ENCODE results near the gene ARHGEF28.

The ARHGEF28 gene, protein sequence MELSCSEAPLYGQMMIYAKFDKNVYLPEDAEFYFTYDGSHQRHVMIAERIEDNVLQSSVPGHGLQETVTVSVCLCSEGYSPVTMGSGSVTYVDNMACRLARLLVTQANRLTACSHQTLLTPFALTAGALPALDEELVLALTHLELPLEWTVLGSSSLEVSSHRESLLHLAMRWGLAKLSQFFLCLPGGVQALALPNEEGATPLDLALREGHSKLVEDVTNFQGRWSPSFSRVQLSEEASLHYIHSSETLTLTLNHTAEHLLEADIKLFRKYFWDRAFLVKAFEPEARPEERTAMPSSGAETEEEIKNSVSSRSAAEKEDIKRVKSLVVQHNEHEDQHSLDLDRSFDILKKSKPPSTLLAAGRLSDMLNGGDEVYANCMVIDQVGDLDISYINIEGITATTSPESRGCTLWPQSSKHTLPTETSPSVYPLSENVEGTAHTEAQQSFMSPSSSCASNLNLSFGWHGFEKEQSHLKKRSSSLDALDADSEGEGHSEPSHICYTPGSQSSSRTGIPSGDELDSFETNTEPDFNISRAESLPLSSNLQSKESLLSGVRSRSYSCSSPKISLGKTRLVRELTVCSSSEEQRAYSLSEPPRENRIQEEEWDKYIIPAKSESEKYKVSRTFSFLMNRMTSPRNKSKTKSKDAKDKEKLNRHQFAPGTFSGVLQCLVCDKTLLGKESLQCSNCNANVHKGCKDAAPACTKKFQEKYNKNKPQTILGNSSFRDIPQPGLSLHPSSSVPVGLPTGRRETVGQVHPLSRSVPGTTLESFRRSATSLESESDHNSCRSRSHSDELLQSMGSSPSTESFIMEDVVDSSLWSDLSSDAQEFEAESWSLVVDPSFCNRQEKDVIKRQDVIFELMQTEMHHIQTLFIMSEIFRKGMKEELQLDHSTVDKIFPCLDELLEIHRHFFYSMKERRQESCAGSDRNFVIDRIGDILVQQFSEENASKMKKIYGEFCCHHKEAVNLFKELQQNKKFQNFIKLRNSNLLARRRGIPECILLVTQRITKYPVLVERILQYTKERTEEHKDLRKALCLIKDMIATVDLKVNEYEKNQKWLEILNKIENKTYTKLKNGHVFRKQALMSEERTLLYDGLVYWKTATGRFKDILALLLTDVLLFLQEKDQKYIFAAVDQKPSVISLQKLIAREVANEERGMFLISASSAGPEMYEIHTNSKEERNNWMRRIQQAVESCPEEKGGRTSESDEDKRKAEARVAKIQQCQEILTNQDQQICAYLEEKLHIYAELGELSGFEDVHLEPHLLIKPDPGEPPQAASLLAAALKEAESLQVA (N-terminal part only)

DNA sequence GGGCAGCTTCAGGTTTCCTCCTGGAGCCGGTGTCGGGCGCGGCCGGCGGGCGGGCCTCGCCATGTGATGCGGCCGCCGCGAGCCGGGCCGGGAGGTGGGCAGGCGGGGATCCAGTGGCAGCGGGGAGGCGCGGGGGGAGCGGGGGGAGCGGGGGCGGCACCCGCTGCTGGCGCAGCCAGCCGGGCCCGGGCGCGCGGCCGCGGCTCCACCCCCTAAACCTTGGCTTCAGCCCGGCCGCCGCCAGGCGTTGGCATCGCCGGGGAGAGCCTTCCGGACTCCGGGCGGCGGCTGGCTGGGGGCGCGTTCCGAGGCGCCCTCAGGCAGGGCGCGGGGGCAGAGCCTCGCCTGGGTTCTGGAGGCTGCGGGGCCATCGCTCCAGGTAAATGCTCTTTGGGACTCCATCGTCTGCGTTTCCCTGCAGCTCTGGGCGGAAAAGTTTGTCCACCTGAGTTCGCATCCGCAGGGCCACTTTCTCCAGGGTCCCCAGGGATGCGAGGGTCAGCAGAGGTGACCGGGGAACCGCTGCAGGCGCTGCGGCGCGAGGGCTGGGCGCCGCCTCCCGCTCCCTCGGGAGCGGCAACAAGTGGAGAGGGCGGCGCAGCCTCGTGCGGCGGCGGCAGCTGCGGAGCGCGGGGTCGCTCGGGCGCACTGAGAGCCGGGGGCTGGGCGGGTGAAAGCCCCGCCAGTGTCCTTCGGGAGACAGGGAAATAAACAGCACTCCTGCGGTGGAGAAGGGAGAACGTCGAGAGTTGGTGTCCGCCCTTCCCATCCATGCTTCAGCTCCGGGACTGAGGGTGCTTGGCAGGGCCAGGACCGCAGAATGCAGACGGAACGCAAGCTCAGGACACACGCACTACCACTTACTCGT, at the start of gene ARHGEF28:
Gene ARHGEF28 (plus strand): TSS at position 253 of the 868 bp plus-strand sequence. CDS start 58,656 bp downstream, outside the sequence.
- Mint-ChIP-seq H3K36me3 (no peaks in the 10 kb centered on the region), H3K4me3 (peak within 1 kb of the TSS; percentile 78), H3K27me3 (peaks cover 28% of the 10 kb centered on the region), H3K9me3 (ENCODE audit: low read depth) (no peaks in the 10 kb centered on the region), H3K4me1 (ENCODE audit: low read depth) (peaks cover 3% of the 10 kb centered on the region), H3K27ac (no peak within 1 kb of the TSS)

DNA sequence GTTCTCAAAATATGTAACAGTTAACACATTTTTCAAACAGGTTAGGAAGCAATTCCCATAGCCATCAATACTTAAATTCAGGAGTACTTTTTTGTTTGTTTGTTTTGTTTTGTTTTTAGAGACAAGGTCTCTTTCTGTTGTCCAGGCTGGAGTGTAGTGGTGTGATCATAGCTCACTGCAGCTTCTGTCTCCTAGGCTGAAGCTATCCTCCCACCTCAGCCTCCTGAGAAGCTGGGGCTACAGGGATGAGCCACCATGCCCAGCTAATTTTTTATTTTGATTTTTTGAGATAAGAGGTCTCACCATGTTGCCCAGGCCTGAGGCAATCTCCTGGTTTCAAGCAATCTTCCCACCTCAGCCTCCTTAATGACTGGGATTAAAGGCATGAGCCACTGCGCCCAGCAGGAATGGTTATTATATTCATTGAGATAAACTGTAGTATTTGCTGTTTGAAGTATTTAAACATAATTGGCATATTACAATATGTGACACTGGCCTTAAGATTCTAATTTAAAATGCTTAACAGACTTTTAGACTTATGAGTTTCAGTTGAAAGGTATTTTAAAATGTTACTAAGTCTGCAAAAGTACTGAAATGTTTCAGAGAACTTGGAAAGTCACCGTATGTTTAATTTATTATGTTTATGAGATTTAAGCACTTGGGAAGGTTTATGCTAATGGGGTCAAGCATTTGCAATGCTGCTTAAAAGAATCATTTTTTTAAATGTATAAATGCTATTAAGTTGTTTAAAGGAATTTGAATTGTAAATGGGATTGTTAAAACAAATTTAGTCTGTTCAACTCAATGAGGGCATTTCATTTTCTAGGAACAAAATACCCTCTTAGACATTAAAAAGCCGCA, 43.5 kb upstream of the ARHGEF28 start:
- H3K4me1 Mint-ChIP-seq (ENCODE audit: low read depth) = no peaks in the 10 kb centered on the region
- no peaks in the 10 kb centered on the region for H3K27me3 Mint-ChIP-seq
- peaks cover 10% of the 10 kb centered on the region for H3K36me3 Mint-ChIP-seq
- H3K4me3 Mint-ChIP-seq = no peak overlapping the region
- H3K27ac Mint-ChIP-seq = no peak overlapping the region
- H3K9me3 Mint-ChIP-seq (ENCODE audit: low read depth) = no peaks in the 10 kb centered on the region

DNA sequence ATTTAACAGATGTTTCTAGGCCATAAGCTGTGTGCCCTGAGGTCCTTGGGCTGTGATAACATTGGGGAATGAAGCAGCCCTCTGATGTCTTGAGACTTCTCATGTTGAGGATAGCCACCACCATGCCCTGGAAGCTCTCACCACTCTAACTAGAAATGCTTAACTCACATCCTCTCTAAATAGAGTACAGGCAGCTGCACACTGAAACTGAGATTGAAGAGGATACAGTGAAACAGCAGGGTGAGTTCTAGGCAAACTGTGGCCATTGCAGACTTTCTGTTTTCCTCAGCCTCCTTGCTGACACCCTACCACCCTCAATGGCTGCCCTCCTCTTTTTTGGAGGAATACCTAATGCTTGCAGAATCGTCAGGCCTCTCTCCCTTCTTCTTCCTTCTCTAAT, 38.1 kb upstream of the ARHGEF28 start:
- H3K9me3 Mint-ChIP-seq (ENCODE audit: low read depth) = no peaks in the 10 kb centered on the region
- no peaks in the 10 kb centered on the region for H3K27me3 Mint-ChIP-seq
- H3K4me1 Mint-ChIP-seq (ENCODE audit: low read depth) = no peaks in the 10 kb centered on the region
- no peak overlapping the region for H3K27ac Mint-ChIP-seq
- H3K4me3 Mint-ChIP-seq = no peak overlapping the region
- no peaks in the 10 kb centered on the region for H3K36me3 Mint-ChIP-seq

DNA sequence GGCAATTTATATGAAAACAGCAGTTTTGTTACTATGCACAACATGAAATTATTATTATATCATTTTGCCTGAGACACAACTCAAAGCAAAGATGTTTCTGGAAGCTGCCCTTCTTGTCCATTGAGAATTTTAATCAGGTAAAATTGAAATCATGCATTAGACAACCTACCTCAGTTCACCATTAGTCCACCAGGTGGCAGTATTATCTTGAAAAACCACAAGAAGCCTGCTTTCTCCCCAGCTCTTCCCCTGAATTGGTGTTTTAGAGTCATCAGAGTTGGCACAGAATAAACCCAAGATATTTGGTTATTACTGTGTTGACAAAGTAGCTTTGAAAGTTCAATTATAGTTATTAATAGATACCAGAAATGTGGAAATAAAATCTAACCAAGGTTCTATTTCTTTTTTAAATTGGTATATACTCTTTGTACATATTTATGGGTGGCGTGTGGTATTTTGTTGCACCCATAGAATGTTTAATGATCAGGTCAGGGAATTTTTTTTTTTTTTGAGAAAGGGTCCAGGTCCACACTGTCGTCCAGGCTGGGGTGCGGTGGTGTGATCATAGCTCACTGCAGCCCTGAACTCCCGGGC, 34.8 kb upstream of the ARHGEF28 start:
- Mint-ChIP-seq H3K27ac (no peak overlapping the region), H3K4me1 (ENCODE audit: low read depth) (no peaks in the 10 kb centered on the region), H3K27me3 (no peaks in the 10 kb centered on the region), H3K9me3 (ENCODE audit: low read depth) (no peaks in the 10 kb centered on the region), H3K4me3 (no peak overlapping the region), H3K36me3 (no peaks in the 10 kb centered on the region)

DNA sequence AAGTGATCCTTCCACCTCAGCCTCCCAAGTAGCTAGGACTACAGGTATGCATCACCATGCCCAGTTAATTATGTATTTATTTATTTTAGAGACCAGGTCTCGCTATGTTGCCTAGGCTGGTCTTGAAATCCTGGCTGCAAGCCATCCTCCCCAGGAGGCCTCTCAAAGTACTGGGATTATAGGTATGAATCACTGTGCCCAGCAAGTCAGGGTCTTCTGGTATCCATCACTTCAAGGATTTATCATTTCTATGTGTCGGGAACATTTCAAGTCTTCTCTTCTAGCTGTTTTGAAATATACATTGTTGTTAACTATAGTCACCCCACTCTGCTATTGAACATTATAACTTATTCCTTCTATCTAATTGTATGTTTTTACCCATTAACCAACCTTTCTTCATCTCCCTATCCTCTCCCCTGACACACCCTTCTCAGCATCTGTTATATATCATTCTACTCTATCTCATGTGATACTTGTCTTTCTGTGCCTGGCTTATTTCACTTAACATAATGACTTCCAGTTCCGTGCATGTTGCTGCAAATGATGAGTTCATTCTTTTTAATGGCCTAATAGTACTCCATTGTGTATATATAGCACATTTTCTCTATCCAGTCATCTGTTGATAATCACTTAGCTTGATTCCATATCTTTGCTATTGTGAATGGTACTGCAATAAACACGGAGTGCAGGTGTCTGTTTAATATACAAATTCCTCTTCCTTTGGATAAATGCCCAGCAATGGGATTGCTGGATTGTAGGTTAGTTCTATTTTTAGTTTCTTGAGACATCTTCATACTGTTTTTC, 34.1 kb upstream of the ARHGEF28 start:
- Mint-ChIP-seq H3K36me3 (no peaks in the 10 kb centered on the region), H3K9me3 (ENCODE audit: low read depth) (no peaks in the 10 kb centered on the region), H3K4me3 (no peak overlapping the region), H3K27ac (no peak overlapping the region), H3K4me1 (ENCODE audit: low read depth) (no peaks in the 10 kb centered on the region), H3K27me3 (peaks cover 2% of the 10 kb centered on the region)

DNA sequence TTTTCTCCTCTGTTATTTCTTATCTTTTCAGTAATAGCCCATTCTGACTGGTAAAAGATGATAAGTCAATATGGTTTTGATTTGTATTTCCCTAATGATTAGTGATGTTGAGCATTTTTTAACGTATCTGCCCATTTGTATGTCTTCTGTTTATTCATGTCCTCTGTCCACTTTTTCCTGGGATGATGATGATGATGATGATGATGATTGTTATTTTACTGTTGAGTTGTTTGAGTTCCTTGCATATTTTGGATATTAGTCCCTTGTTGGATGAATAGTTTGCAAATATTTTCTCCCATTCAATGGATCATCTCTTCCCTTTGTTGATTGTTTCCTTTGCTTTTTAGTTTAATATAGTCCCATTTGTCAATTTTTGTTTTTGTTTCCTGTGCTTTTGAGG, 33.4 kb upstream of the ARHGEF28 start:
- Mint-ChIP-seq H3K4me3 (no peak overlapping the region), H3K4me1 (ENCODE audit: low read depth) (no peaks in the 10 kb centered on the region), H3K36me3 (no peaks in the 10 kb centered on the region), H3K9me3 (ENCODE audit: low read depth) (no peaks in the 10 kb centered on the region), H3K27me3 (peaks cover 2% of the 10 kb centered on the region), H3K27ac (no peak overlapping the region)

DNA sequence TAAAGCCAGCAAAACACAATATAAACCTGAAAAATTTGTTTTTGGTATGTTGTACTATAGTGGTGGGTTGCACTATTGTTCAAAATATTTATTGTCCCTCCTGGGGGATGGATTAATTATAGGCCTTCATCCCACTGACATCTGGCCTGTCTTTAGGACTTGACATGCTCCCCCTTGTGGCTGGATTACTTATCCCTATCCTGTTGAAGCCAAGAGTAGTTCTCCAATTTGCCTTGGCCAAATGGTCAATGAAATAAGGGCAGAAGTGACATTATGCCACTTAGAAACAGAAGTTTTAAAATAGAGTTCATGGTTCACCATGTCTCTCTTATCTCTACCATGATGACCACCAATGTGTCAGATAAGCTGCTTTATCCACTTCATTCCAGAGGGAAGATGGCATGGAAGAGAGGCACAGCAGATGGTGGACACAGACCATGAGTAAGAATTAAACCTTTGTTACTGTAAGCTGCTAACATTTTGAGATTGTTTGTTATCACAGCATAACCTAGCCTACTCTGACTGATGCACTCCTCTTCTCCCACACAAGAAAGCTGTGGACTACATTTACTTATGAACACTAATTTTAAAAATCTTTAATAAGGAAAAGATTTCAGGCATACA, 29.2 kb upstream of the ARHGEF28 start:
- Mint-ChIP-seq H3K36me3 (peaks cover 4% of the 10 kb centered on the region), H3K27me3 (peaks cover 4% of the 10 kb centered on the region), H3K27ac (no peak overlapping the region), H3K4me1 (ENCODE audit: low read depth) (no peaks in the 10 kb centered on the region), H3K4me3 (no peak overlapping the region), H3K9me3 (ENCODE audit: low read depth) (peaks cover 4% of the 10 kb centered on the region)

DNA sequence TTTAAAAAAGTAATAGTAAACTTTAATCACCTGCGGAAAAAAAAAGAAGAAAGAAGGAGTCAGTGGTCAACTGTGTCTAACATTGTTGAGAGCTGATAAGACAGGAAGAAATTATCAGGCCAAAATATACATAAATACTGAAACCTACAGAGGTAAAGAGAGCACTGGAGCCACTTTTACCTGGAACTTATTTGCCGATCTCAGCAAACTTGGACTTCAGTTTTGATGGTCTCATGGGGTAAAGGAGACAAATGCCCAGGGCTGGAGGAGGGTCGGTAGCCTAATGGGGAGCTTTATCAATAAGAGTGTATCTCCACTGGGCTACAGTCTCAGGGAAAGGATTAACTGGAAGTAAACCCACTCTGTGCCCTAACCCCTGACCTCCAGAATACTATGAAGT, 26.6 kb upstream of the ARHGEF28 start:
- no peak overlapping the region for H3K4me3 Mint-ChIP-seq
- H3K36me3 Mint-ChIP-seq = peaks cover 6% of the 10 kb centered on the region
- no peak overlapping the region for H3K27ac Mint-ChIP-seq
- peaks cover 4% of the 10 kb centered on the region for H3K27me3 Mint-ChIP-seq
- H3K9me3 Mint-ChIP-seq (ENCODE audit: low read depth) = peaks cover 11% of the 10 kb centered on the region
- no peaks in the 10 kb centered on the region for H3K4me1 Mint-ChIP-seq (ENCODE audit: low read depth)

DNA sequence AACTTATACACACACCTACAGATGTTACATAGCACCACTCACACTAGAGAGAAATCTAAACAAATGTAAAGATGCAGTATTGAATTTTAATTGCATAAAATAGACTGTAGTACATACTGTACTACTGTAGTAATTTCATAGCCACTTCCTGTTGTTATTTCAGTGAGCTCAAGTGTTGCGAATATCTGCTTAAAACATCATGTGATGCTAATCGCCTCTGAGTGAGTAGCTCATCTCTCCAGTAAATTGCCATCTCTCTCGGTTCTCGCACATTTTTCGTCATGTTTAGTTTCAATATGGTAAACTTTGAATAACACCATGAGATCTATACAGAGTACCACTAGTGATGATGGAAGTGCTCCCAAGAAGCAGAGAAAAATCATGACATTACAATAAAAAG, 22.0 kb upstream of the ARHGEF28 start:
- H3K9me3 Mint-ChIP-seq (ENCODE audit: low read depth) = peaks cover 11% of the 10 kb centered on the region
- H3K4me3 Mint-ChIP-seq = no peak overlapping the region
- no peaks in the 10 kb centered on the region for H3K4me1 Mint-ChIP-seq (ENCODE audit: low read depth)
- no peak overlapping the region for H3K27ac Mint-ChIP-seq
- H3K36me3 Mint-ChIP-seq = peaks cover 4% of the 10 kb centered on the region
- H3K27me3 Mint-ChIP-seq = no peaks in the 10 kb centered on the region

DNA sequence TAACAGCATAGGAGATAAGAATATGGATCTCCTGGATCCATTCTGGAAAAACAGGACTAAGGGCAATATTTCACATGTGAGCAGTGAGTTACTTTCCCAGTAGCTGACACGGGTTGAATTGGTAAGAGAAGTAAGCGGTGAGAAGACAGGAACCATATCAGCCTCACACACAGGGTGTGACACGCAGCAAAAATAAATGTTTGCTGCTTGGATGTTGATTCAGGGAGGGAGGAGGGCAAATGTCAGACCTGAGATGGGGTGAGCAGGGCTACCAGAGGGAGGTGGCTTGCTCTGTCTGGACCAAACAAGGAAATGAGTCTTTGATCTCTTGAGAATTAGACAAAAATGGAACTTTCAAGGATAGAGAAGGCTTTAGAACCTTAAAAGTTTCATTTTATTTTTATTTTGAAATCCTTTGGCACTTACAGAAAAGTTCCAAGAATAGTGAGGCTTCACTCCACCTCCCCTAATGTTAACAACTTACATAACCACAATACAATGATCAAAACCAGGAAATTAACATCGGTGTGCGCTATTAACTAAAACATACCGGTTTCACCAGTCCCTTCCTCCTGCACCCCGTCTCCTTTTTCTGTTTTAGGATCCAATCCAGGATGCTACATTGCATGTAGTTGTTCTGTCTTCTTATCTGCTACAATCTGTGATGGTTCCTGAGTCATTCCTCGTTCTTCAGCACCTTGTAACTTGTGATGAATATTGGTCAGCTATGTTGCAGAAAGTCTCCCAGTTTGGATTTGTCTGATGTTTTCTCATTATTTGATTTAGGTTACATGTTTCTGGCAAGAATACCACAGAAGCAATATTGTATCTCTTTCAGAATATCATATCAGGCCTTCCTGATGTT, 20.5 kb upstream of the ARHGEF28 start:
- Mint-ChIP-seq H3K9me3 (ENCODE audit: low read depth) (peaks cover 11% of the 10 kb centered on the region), H3K27ac (no peak overlapping the region), H3K4me1 (ENCODE audit: low read depth) (no peaks in the 10 kb centered on the region), H3K4me3 (no peak overlapping the region), H3K27me3 (peaks cover 2% of the 10 kb centered on the region), H3K36me3 (peaks cover 4% of the 10 kb centered on the region)

DNA sequence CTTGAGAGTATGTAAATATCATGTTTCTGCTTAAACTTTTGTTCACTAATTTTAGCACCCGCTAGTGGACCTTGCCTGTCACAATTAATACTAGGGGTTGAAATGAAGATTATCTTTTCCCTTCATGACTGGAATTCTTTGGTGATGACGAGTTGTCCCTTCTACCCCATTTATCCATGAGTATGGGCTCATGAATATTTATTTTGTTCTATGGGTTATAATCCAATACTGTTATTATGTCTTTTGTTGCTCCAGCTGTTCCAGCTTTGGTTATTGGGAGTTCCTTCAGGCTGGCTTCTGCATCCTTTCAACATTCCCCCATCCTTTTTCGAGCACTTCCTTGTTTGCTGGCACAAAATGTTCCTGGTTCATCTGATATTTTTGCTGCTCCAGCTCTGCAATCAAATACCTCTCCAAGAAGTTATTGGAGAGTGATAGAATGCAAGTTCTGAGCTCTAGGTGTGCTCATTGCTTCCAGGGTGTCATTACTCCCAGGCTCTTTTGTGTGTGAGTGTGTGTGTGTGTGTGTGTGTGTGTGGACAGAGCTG, 19.7 kb upstream of the ARHGEF28 start:
- Mint-ChIP-seq H3K4me1 (ENCODE audit: low read depth) (no peaks in the 10 kb centered on the region), H3K36me3 (peaks cover 4% of the 10 kb centered on the region), H3K4me3 (no peak overlapping the region), H3K27ac (no peak overlapping the region), H3K9me3 (ENCODE audit: low read depth) (peaks cover 11% of the 10 kb centered on the region), H3K27me3 (peaks cover 6% of the 10 kb centered on the region)

All from activated naive CD8-positive, alpha-beta T cell (primary cell).